ENCODE data around the gene CLCN7.

CLCN7 gene

DNA sequence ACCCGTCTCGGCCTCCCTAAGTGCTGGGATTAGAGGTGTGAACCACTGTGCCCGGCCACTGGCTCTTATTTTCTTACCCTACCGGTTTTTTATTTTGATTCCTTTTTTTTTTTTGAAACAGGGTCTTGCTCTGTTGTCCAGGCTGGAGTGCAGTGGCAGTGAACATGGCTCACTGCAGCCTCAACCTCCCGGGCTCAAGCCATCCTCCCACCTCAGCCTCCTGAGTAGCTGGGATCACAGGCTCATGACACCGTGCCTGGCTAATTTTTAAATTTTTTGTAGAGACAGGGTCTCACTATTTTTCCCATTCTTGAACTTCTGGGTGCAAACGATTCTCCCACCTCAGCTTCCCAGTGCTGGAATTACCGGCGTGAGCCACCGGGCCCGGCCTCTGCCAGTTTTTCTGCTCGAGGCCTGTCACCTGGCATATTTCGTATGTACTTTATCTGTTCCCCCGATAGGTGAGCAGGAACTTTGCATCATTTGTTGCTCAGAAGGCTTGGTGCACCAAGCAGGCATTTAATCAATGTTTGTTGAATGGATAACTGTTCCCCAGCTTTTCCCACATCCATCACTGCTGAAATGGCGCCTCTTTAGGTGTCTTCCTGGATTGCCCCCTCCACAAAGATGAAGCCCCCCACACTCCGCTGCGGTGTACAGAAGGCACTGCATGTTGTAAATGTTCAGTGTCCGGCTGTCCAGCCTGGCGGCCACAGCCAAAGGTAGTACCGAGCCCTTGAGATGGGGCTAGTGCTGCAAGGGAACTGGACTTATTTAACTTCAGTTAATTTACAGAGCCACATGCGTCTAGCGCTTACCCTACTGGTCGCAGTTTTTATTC, 17.5 kb upstream of the CLCN7 start:
- peaks cover 5% of the 10 kb centered on the region for H3K4me1 ChIP-seq (ENCODE audit: insufficient read depth, poor library complexity, severe bottlenecking)
- H3K36me3 ChIP-seq (ENCODE audit: low read depth), result peaks cover 23% of the 10 kb centered on the region
- H3K27ac ChIP-seq (ENCODE audit: poor library complexity, severe bottlenecking), result peak overlapping the region; percentile 33
- no peak for ATAC-seq (ENCODE audit: low read depth)
- no peak for DNase-seq (ENCODE audit: low spot score)
- TF ChIP-seq, protein P1, sequence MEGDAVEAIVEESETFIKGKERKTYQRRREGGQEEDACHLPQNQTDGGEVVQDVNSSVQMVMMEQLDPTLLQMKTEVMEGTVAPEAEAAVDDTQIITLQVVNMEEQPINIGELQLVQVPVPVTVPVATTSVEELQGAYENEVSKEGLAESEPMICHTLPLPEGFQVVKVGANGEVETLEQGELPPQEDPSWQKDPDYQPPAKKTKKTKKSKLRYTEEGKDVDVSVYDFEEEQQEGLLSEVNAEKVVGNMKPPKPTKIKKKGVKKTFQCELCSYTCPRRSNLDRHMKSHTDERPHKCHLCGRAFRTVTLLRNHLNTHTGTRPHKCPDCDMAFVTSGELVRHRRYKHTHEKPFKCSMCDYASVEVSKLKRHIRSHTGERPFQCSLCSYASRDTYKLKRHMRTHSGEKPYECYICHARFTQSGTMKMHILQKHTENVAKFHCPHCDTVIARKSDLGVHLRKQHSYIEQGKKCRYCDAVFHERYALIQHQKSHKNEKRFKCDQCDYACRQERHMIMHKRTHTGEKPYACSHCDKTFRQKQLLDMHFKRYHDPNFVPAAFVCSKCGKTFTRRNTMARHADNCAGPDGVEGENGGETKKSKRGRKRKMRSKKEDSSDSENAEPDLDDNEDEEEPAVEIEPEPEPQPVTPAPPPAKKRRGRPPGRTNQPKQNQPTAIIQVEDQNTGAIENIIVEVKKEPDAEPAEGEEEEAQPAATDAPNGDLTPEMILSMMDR (IDR thresholded peaks at IDR 0.05; ENCODE audit: poor library complexity, severe bottlenecking), result no peak
- no peaks in the 10 kb centered on the region for H3K9me3 ChIP-seq (ENCODE audit: severe bottlenecking)
- H3K27me3 ChIP-seq (ENCODE audit: insufficient read depth, poor library complexity, severe bottlenecking), result no peaks in the 10 kb centered on the region
- peak overlapping the region; percentile 63 for H3K4me3 ChIP-seq (ENCODE audit: severe bottlenecking)

DNA sequence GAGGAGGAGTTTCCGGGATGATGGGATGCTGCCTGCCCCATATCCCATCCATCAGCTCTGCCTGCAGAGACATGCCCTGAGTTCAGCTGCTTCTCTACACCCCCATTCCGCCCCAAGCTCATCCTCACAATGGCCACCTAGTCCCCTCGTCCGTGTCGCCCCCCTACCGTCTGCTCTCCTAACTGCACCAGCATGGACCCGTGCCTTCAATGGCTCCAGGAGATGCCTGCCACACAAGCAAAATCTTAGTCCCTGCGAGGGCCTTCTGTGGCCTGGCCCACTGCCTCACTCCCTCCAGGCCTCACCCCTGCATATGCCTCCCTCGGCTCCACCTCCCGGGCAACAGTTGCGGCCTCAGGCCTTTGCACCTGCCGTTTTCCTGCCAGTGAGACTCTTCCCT, 16.5 kb upstream of the CLCN7 start:
- Histone ChIP-seq H3K27me3 (ENCODE audit: insufficient read depth, poor library complexity, severe bottlenecking) (no peaks in the 10 kb centered on the region), H3K4me3 (ENCODE audit: severe bottlenecking) (no peak overlapping the region)

DNA sequence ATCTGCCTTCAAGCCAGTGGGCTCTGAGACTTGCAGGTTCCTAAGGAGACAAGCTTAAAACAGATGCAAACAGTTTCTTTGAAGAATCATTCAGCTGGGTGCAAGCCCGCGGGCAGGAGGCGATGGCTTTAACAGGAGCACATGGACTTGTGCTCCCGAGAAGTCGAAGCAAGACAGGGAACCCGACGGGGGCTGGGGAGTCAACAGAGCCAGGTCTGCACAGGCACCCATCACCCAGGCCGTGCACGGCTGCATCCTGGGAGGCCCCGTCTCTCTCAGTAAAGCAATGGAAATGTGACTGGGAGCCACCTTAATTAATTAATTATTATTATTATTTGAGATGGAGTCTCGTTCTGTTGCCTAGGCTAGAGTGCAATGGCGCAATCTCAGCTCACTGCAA, 14.2 kb upstream of the CLCN7 start:
- Histone ChIP-seq H3K27ac (ENCODE audit: poor library complexity, severe bottlenecking) (no peak overlapping the region), H3K36me3 (ENCODE audit: low read depth) (no peaks in the 10 kb centered on the region), H3K4me3 (ENCODE audit: severe bottlenecking) (no peak overlapping the region), H3K9me3 (ENCODE audit: severe bottlenecking) (no peaks in the 10 kb centered on the region), H3K4me1 (ENCODE audit: insufficient read depth, poor library complexity, severe bottlenecking) (peaks cover 5% of the 10 kb centered on the region), H3K27me3 (ENCODE audit: insufficient read depth, poor library complexity, severe bottlenecking) (no peaks in the 10 kb centered on the region)
- TF ChIP-seq, protein P1 (IDR thresholded peaks at IDR 0.05; ENCODE audit: poor library complexity, severe bottlenecking), result no peak
- DNase-seq (ENCODE audit: low spot score) (no peak), ATAC-seq (ENCODE audit: low read depth) (no peak)

More for the DNA sequence above, 16.5 kb upstream of the CLCN7 start:
- Histone ChIP-seq H3K36me3 (ENCODE audit: low read depth) (peaks cover 18% of the 10 kb centered on the region), H3K9me3 (ENCODE audit: severe bottlenecking) (no peaks in the 10 kb centered on the region), H3K27ac (ENCODE audit: poor library complexity, severe bottlenecking) (no peak overlapping the region), H3K4me1 (ENCODE audit: insufficient read depth, poor library complexity, severe bottlenecking) (peaks cover 5% of the 10 kb centered on the region)
- DNase-seq (ENCODE audit: low spot score), result no peak
- ATAC-seq (ENCODE audit: low read depth), result no peak
- TF ChIP-seq, protein P1 (IDR thresholded peaks at IDR 0.05; ENCODE audit: poor library complexity, severe bottlenecking), result no peak

DNA sequence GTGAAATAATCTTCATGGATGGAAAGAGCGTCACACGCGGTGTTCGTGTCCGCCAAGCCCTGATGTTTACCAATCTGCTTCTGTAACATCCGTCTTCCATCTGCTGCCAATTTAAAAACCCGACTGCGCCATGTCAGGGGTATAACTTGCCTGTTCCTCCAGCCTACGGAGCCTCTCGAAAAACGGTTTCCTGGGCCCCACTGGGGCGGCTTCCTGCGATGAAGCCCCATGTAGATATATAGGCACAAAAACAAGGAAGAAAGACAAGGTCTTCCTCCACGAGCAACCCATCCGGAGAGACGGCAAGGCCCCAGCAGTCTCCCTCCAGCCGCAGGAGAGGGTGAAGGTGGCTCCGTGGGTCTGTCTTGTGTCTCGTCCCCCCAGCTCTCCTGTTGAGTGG, 13.8 kb upstream of the CLCN7 start, which contains the start of gene PTX4:
Gene PTX4 (minus strand): TSS at position 326 of the 400 bp plus-strand sequence. CDS start 35 bp downstream, at position 291.
- Histone ChIP-seq H3K36me3 (ENCODE audit: low read depth) (no peaks in the 10 kb centered on the region), H3K4me1 (ENCODE audit: insufficient read depth, poor library complexity, severe bottlenecking) (peaks cover 5% of the 10 kb centered on the region), H3K9me3 (ENCODE audit: severe bottlenecking) (no peaks in the 10 kb centered on the region), H3K27me3 (ENCODE audit: insufficient read depth, poor library complexity, severe bottlenecking) (no peaks in the 10 kb centered on the region), H3K4me3 (ENCODE audit: severe bottlenecking) (no peak within 1 kb of the TSS), H3K27ac (ENCODE audit: poor library complexity, severe bottlenecking) (no peak within 1 kb of the TSS)
- DNase-seq (ENCODE audit: low spot score) (no peak), ATAC-seq (ENCODE audit: low read depth) (no peak)
- TF ChIP-seq, protein P1 (IDR thresholded peaks at IDR 0.05; ENCODE audit: poor library complexity, severe bottlenecking), result no peak

Data from RWPE2 (cell line).